HG02981 (cell line): Measurements from ENCODE around the gene PABPC1L.
A peak's percentile ranks its signal among the peaks of the same experiment; 100 is the strongest.

Source experiments
- ATAC-seq: cut with Tn5 transposase; IDR thresholded peaks from one replicate; pipeline ENCODE4 v1.9.1; 2021; ENCODE audit warnings: mild to moderate bottlenecking, moderate library complexity; ENCODE audit not compliant: unreplicated experiment

PABPC1L gene

DNA sequence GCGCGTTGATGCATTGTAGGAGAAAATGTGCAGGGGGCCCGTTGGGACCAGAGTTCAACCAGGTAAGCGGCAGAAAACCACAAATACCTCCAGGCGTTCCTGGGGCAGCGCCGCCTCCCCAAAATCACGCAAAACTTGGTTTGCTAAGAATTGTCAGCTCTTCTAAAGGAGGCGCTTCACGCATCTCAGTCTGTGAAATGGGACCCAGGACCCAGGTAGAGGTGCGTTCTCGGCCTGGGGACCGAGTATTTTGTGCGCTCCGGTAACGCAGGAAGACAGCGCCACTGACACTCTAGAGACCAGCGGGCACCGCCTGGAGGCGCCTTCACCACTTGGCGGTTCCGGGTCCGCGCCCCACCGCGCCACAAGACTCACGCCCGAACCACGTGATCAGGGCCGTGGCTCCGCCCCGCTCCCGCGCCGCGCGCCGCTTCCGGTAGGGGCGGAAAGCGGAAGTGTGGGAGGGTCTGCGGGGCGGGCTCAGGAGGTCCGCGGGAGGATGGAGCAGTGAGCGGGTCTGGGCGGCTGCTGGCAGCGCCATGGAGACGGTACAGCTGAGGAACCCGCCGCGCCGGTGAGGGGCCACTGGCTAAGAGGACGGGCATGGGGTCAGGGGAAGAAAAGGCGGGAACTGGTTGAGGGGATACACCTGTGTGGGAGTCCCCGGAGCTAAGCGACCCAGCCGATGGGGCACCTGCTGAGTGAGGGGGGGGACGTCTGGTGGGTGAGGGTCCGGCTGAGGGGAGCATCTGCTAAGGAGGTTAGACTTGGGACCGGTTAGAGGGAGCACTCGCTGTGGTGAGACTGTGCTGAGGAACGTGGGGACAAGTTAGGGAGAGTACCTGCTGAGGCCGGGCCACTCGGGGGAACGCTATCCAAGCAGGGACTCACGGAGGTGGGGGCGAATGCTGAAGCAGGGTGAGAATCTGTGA is 56.4 kb downstream of the PABPC1L start, which contains the start of gene STK4:
STK4 (plus strand) TSS at position 483 of the 932 bp plus-strand sequence; CDS start at position 540, 57 bp downstream.
- ATAC-seq: peak; percentile 66

DNA sequence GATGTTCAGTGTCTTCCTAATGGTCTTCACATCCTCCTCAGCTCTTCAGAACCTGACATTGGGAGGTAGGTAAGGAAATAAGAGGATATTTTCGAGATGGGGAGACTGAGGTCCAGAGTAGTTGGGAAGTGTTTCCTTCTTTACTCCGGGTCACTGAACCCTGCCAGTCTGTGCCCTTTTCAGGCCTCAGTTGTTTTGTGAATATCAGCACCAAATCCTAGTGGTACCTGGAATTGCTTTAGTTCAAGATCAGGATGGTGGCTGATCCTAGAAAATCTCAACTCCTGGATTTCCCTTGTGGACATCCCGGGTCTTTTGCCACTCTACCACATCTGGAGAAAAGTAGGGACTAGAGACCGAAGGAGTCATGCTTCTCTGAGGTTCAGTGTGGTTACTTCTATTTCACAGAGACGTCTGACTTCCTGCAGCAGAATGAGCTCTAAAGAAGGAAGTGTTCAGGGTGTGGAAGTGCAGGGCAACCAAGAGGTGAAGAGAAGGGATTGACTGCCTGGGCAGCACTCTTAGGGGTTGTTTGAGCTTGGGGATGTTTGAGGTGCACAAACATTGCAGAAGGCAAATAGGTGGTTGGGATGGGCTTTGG is 57.4 kb downstream of the PABPC1L start:
- ATAC-seq: no peak

DNA sequence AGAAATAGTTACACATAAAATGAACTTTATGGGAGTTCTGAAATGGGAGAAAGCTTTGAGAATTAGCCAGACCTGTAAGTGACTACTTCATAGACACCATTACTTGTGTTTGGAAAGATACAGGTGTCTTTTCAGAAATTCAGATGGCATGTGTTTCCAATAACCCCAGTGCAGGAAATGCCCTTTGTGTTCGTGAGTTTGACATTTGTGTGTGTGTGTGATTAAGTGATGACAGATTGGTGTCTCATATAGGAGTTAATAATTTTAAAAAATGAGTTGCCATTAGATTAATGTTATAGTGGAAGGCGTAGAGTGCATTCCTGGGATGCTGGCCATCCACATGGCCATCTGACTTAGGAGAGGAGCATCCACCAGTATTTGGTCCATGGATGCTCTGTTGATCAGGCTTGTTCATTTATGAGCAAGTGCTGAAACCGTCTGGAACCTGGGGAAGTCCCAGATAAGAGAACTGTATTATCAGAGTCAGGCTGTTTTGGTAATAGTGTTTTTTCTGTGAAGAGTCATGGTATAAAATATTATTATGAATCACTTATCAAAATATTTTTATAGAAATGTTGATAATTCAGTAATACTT is 59.5 kb downstream of the PABPC1L start:
- no peak for ATAC-seq

DNA sequence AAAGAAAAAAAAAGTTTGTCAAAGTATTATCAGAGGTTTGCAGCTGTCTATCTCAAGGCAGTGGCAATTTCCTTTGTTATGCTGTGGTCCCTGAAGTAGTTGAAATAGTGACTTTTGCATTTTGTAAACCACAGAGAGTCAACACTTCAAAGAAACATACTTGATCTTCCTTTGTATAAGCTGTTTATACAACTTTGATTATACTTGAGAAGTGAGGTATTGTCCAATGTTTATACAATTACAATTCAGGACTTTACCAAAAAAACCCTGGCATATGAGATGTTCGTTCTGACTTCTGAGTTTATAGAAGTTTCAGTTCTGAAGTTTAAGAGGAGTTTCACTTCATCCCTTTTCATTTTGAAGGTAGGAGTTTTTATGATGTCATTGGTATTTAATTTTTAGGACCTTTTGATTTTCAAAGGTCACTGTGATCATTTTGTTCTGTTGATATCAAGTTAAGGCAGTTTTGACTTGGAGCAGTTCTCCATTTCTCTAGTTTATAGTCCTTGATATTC is 60.4 kb downstream of the PABPC1L start:
- ATAC-seq: no peak

DNA sequence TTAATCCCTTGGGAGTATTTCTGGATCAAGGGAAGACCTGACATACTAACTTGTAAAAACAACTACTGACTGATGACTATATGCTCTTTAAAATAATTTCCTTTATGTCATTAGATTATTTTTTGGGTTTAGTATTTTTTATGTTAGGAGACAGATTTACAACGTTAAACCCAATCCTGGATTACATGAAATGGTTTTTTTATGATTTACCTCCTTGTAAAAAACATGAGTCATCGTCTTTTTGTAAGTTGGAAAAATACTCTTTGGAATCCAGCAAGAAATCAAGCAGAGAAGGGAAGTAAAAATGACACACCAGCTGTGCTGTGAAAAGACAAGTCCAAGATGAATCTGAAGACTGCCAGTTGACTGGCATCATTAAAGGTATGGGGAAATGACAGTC is 63.2 kb downstream of the PABPC1L start:
- no peak for ATAC-seq

DNA sequence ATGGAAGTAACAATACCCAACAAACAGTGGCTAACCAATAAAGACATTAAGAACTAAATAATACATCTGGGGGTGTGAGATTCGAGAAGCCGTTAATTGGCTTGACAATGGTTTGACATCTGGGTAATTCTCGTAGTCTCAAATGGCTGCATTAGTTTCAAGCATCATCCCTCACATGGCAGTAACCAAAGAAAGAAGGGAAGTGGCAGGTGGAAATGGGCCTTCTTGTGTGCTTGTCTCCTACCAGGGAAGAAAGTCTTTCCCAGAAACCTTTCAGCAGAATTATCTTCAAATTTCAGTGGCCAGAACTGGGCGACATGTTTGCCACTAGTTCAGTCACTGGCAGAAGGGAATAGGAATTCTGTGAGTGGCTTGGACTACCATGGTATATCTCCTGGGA is 66.8 kb downstream of the PABPC1L start:
- no peak for ATAC-seq

DNA sequence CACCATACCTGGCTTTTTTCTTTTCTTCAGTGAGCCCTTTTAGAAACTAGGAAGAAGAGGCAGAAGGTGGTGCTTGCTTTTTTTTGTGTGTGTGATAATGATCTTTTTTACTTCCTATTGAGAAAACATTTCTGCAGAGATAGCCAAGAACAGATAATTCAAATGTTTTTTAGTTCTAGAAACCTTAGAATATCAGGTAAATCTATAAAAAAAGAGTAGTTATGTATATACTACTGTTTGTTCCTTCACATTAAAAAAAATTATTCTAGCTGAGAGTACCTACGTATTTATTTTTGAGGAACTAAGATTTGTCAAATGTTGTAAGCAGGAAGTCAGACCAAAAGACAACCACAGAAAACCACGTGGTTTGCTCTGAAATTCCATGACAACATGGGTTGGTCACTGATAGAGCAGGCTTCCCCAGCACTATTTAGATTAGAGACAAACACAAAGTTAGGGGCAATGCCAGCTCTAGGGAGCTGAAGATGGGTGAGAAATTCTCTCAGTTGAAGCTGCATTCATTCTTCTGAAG is 69.3 kb downstream of the PABPC1L start:
- ATAC-seq: peak; percentile 87

DNA sequence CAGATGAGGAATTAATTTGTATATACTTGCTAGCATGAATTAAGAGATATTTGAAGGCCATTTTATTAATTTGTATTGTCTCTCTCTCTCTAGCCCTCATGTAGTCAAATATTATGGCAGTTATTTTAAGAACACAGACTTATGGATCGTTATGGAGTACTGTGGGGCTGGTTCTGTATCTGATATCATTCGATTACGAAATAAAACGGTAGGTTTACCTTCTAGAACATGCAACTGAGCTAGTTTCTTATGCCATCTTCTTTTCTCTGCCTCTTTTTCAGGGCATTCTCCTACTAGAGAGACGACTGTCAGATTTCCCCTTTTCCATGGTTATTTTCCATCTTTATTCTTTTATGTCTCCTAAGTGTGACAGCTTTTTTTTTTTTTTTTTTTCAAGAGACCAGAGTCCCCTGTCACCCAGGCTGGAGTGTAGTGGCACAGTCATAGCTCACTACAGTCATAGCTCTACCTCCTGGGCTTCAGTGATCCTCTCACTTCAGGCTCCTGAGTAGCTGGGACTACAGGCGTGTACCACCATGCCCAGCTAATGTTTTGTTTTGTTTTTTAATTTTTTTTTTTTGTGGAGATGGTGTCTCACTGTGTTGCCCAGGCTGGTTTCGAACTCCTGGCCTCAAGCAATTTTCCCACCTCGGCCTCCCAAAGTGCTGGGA is 72.0 kb downstream of the PABPC1L start:
- no peak for ATAC-seq

DNA sequence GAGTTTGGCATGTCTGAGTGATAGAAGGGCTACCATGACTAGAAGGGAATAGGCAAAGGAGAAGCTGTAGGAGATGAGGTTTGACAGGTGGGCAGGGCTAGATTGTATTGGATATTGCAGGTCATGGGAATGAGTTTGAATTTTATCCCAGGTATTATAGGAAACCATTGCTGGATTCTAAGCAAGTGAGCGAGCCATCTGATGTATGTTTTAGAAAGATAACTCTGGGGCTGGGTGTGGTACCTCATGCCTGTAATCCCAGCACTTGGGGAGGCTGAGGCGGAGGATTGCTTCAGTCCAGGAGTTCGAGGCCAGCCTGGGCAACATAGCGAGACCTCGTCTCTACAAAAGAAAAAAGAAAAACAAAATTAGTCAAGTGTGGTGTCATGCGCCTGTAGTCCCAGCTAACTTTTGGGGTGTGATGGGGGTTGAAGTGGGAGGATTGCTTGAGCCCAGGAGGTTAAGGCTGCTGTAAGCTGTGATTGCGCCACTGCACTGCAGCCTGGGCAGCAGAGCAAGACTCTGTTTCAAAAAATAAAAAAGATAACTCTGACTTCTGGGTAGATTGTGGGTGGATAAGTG is 73.3 kb downstream of the PABPC1L start:
- ATAC-seq: no peak

DNA sequence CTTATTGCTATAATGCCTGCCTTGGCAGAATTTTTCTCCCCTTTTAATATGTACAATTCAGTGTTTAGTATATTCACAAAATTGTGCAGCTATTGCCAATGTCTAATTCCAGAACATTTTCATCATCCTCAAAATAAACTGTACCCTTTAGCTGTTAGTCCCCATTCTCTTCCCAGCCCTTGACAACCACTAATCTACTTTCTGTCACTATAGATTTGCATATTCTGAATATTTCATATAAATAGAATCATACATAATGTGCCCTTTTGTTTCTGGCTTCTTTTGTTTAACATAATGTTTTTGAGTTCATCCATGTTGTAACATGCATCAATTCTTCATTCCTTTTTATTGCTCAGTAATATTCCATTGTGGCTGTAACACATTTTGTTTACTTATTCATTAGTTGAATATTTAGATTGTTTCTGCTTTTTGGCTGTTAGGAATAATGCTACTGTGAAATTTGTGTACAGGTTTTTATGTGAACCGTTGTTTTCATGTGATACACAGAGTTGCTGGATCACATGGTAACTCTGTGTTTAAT is 78.8 kb downstream of the PABPC1L start:
- ATAC-seq: no peak
